ENCODE results near the gene SRM. TPM values are rescaled to one million over a fixed set of nuclear protein-coding genes. Genes with fewer than 3 reads are reported as not detected.

SRM gene
- total and polyA plus RNA-seq, 2 of the 13 experiments (the other 11 are each of a cell fraction or from before 2014, with no cell fraction given), result 27.9 to 31.8 TPM

DNA sequence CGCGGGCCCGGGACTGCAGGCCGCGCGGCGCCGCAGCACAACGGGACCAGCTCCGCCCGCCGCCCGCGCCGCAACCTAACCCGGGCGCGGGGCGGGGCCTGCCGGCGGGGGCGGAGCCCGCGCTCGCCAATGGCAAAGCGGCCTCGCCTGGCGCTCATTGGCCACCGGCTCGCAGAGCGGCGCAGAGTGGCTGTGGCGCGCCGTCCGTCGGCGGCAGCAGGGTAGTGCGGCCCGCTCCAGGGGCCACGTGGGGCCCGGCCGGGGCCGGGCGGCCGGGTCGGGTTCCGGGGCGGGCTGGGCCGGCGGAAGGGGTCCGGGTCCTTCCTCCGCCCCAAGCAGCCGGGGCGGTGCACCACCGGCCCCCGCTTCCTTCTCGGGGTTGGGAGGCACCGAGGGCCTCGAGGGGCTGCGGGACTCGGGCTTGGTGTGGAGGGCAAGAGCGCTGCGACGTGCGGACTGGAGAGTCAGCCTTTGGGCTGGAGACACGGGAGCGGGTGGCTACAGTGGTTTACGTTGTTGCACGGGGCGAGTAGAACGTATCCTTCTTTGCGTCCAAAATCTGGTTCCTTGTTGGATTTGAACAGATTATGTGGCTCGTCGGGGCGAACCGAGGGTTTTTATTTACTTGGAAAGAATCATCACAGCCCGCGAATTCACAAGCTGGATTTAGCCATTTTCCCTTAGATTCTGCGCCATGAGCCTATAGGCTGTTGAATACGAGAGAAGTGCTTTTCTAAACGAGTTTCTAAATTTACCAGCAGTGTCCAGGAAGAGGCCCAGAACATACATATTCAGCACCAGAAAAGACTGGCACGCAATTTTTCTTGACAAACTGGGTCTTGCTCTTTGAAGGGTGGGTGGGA is at the start of gene SRM (continued):
- TF ChIP-seq, protein P1, sequence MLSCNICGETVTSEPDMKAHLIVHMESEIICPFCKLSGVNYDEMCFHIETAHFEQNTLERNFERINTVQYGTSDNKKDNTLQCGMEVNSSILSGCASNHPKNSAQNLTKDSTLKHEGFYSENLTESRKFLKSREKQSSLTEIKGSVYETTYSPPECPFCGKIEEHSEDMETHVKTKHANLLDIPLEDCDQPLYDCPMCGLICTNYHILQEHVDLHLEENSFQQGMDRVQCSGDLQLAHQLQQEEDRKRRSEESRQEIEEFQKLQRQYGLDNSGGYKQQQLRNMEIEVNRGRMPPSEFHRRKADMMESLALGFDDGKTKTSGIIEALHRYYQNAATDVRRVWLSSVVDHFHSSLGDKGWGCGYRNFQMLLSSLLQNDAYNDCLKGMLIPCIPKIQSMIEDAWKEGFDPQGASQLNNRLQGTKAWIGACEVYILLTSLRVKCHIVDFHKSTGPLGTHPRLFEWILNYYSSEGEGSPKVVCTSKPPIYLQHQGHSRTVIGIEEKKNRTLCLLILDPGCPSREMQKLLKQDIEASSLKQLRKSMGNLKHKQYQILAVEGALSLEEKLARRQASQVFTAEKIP (CRISPR knock-in tag; IDR thresholded peaks at IDR 0.05; ENCODE audit: borderline replicate concordance), result no peak
- no peak for TF ChIP-seq TSC22D2 (CRISPR knock-in tag; IDR thresholded peaks at IDR 0.05; ENCODE audit: borderline replicate concordance)
- TF ChIP-seq ZNF441 (CRISPR knock-in tag; IDR thresholded peaks at IDR 0.05; ENCODE audit: borderline replicate concordance), result no peak
- TF ChIP-seq ZFP90 (CRISPR knock-in tag; IDR thresholded peaks at IDR 0.05; ENCODE audit: borderline replicate concordance), result no peak
- TF ChIP-seq JDP2 (CRISPR knock-in tag; IDR thresholded peaks at IDR 0.05; ENCODE audit: borderline replicate concordance), result no peak
- 0 out of 2 replicates have a peak, but pooled peaks have one; percentile 11 for TF ChIP-seq SNAI1 (CRISPR knock-in tag; IDR thresholded peaks at IDR 0.05; ENCODE audit: borderline replicate concordance)
- no peak for TF ChIP-seq ZNF232 (CRISPR knock-in tag; IDR thresholded peaks at IDR 0.05; ENCODE audit: borderline replicate concordance)
- no peak for TF ChIP-seq EHMT2 (IDR thresholded peaks at IDR 0.05; ENCODE audit: borderline replicate concordance, low read depth, low read length)
- no peak for TF ChIP-seq KLF6 (CRISPR knock-in tag; IDR thresholded peaks at IDR 0.05)
- TF ChIP-seq JARID2 (CRISPR knock-in tag; IDR thresholded peaks at IDR 0.05; ENCODE audit: insufficient replicate concordance), result no peak
- no peak for TF ChIP-seq KLF13 (CRISPR knock-in tag; IDR thresholded peaks at IDR 0.05)
- no peak for TF ChIP-seq NFIB (CRISPR knock-in tag; IDR thresholded peaks at IDR 0.05; ENCODE audit: borderline replicate concordance)
- no peak for TF ChIP-seq SMARCC2 (IDR thresholded peaks at IDR 0.05)
- TF ChIP-seq BCL6 (CRISPR knock-in tag; IDR thresholded peaks at IDR 0.05), result no peak; the same call in 1 of the 2 replicates
- TF ChIP-seq, protein P2, sequence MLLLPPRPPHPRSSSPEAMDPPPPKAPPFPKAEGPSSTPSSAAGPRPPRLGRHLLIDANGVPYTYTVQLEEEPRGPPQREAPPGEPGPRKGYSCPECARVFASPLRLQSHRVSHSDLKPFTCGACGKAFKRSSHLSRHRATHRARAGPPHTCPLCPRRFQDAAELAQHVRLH (CRISPR knock-in tag; IDR thresholded peaks at IDR 0.05; ENCODE audit: borderline replicate concordance, low read depth), result no peak
- no peak for TF ChIP-seq HNRNPL (IDR thresholded peaks at IDR 0.05; ENCODE audit: low read depth, low read length)
- TF ChIP-seq, protein P3, sequence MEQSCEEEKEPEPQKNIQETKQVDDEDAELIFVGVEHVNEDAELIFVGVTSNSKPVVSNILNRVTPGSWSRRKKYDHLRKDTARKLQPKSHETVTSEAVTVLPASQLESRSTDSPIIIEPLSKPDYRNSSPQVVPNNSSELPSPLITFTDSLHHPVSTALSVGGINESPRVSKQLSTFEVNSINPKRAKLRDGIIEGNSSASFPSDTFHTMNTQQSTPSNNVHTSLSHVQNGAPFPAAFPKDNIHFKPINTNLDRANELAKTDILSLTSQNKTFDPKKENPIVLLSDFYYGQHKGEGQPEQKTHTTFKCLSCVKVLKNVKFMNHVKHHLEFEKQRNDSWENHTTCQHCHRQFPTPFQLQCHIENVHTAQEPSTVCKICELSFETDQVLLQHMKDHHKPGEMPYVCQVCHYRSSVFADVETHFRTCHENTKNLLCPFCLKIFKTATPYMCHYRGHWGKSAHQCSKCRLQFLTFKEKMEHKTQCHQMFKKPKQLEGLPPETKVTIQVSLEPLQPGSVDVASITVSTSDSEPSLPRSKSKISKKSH (CRISPR knock-in tag; IDR thresholded peaks at IDR 0.05; ENCODE audit: borderline replicate concordance), result no peak
- no peak for TF ChIP-seq ZNF24 (IDR thresholded peaks at IDR 0.05)
- TF ChIP-seq, protein P4, sequence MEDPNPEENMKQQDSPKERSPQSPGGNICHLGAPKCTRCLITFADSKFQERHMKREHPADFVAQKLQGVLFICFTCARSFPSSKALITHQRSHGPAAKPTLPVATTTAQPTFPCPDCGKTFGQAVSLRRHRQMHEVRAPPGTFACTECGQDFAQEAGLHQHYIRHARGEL (CRISPR knock-in tag; IDR thresholded peaks at IDR 0.05), result no peak
- TF ChIP-seq MTF2 (CRISPR knock-in tag; IDR thresholded peaks at IDR 0.05; ENCODE audit: borderline replicate concordance), result no peak
- no peak for TF ChIP-seq HIVEP1 (CRISPR knock-in tag; IDR thresholded peaks at IDR 0.05)
- no peak for TF ChIP-seq ARID2 (CRISPR knock-in tag; IDR thresholded peaks at IDR 0.05; ENCODE audit: borderline replicate concordance)
- TF ChIP-seq, protein P5, sequence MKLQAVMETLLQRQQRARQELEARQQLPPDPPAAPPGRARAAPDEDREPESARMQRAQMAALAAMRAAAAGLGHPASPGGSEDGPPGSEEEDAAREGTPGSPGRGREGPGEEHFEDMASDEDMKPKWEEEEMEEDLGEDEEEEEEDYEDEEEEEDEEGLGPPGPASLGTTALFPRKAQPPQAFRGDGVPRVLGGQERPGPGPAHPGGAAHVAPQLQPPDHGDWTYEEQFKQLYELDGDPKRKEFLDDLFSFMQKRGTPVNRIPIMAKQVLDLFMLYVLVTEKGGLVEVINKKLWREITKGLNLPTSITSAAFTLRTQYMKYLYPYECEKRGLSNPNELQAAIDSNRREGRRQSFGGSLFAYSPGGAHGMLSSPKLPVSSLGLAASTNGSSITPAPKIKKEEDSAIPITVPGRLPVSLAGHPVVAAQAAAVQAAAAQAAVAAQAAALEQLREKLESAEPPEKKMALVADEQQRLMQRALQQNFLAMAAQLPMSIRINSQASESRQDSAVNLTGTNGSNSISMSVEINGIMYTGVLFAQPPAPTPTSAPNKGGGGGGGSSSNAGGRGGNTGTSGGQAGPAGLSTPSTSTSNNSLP (IDR thresholded peaks at IDR 0.05; ENCODE audit: low read depth, low read length), result no peak
- TF ChIP-seq ZNF720 (CRISPR knock-in tag; IDR thresholded peaks at IDR 0.05), result no peak
- no peak for TF ChIP-seq ZNF234 (CRISPR knock-in tag; conservative IDR thresholded peaks at IDR 0.05)
